Left lung (tissue), 10 donors: ENCODE measurements around the gene LINC00237. TPM values are rescaled to one million over a fixed set of nuclear protein-coding genes. Genes with fewer than 3 reads are reported as not detected.

ENCODE experiments used
- ATAC-seq: fragments of 200-7000 bp; cut with Tn5 transposase; one replicate; pipeline ENCODE4 v1.9.1; 2020; ENCODE audit warnings: moderate library complexity
- DNase-seq, 4 donors: peaks; one replicate each; pipeline ENCODE4 v3.0.0-alpha.2; 2013 to 2020
- H3K27ac ChIP-seq, 2 donors: fragments of 200-600 bp; sonication (generic) in 1 of 2; one replicate each; pipeline versions ENCODE4 v1.5.0 to v1.8.0; 2020 to 2021
- H3K27me3 ChIP-seq, 2 donors: fragments of 200-600 bp; sonication (generic) in 1 of 2; one replicate each; pipeline versions ENCODE4 v1.5.0 to v1.8.0; 2020 to 2021
- H3K36me3 ChIP-seq, 2 donors: fragments of 200-600 bp; sonication (generic) in 1 of 2; one replicate each; pipeline versions ENCODE4 v1.5.0 to v1.8.0; 2020 to 2021
- H3K4me1 ChIP-seq, 2 donors: fragments of 200-600 bp; one replicate each; pipeline ENCODE4 v1.8.0; 2021
- H3K4me3 ChIP-seq, 2 donors: fragments of 200-600 bp; sonication (generic) in 1 of 2; one replicate each; pipeline versions ENCODE4 v1.5.0 to v1.8.0; 2020 to 2021; ENCODE audit warnings: mild to moderate bottlenecking in 1 of 2
- H3K9me3 ChIP-seq, 2 donors: fragments of 200-600 bp; sonication (generic) in 1 of 2; one replicate each; pipeline versions ENCODE4 v1.5.0 to v1.8.0; 2020 to 2021
- intact Hi-C, 2 donors: fragments of 100-400 bp; cut with DNase I; formaldehyde crosslinking; loops; one replicate each; pipeline versions ENCODE4 v1.11.2 to v1.14.2; 2022
- polyA plus RNA-seq, 6 donors: library from polyadenylated mRNA; unstranded; fragments of 120-200 nt; gene quantifications; one replicate each; pipeline ENCODE4 v1.2.1, GENCODE V29; 2013; ENCODE audit not compliant: insufficient read length in 6 of 6
- total RNA-seq, 2 donors: library from RNA; stranded (reverse); fragmentation: NEBNext Ultra II Directional; extraction: Animal tissue kit (Norgen Biotek cat#: 25700); gene quantifications; one replicate each; pipeline ENCODE4 v1.2.1, GENCODE V29; 2021
- TF ChIP-seq, protein P1 (sequence below), 2 donors: fragments of 200-600 bp; sonication (generic) in 1 of 2; IDR thresholded peaks; one replicate each; pipeline versions ENCODE4 v1.5.0 to v1.8.0; 2021; ENCODE audit warnings: antibody characterized with exemption in 2 of 2
- donor health status: DM: no; HTN: yes; CAD: no.
- donor health status: DM: no; HTN: no; CAD: no.

LINC00237 gene
- total and polyA plus RNA-seq, 8 donors = not detected

DNA sequence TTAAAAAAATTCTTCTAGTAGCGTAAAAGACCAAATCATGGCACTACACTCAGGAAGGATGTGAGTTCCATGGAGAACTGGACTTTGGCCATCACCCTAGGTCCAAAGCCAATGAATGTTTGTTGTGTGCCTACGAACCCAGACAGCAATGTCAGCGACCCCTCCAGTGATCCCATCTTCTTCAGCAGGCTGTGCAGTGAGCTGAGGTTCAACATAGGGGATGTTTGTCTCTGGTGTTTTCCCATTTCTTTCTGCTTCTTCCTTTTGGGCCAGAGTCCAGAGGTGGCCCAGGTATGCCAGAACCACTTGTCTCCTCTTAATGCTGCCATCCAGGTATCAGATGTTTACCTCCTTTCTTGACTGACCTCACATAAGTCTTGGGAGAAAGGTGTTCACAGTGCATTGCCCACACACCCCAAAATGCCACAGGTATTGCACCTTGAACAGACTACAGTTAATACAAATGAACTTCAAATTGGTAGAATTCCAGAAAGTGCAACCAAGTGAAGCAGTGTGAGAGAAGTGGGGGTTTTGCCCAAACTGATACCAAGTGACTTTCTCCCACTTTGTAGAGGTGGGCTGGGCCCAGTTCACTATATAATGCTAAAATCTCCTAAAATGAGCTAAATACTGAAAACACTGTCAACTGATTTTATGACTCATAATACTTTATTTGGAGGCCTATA, 33.9 kb upstream of the LINC00237 start:
- no peak overlapping the region for H3K4me3 ChIP-seq
- H3K36me3 ChIP-seq = peaks cover 0 to 15% of the 10 kb centered on the region in 2 donors
- ATAC-seq = no peak
- intact Hi-C loops = no loop called here
- no peak for DNase-seq
- H3K4me1 ChIP-seq = no peaks in the 10 kb centered on the region
- no peaks in the 10 kb centered on the region for H3K27me3 ChIP-seq
- no peak overlapping the region for H3K27ac ChIP-seq
- H3K9me3 ChIP-seq = no peaks in the 10 kb centered on the region
- TF ChIP-seq, protein P1, sequence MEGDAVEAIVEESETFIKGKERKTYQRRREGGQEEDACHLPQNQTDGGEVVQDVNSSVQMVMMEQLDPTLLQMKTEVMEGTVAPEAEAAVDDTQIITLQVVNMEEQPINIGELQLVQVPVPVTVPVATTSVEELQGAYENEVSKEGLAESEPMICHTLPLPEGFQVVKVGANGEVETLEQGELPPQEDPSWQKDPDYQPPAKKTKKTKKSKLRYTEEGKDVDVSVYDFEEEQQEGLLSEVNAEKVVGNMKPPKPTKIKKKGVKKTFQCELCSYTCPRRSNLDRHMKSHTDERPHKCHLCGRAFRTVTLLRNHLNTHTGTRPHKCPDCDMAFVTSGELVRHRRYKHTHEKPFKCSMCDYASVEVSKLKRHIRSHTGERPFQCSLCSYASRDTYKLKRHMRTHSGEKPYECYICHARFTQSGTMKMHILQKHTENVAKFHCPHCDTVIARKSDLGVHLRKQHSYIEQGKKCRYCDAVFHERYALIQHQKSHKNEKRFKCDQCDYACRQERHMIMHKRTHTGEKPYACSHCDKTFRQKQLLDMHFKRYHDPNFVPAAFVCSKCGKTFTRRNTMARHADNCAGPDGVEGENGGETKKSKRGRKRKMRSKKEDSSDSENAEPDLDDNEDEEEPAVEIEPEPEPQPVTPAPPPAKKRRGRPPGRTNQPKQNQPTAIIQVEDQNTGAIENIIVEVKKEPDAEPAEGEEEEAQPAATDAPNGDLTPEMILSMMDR (IDR thresholded peaks at IDR 0.05) = no peak

DNA sequence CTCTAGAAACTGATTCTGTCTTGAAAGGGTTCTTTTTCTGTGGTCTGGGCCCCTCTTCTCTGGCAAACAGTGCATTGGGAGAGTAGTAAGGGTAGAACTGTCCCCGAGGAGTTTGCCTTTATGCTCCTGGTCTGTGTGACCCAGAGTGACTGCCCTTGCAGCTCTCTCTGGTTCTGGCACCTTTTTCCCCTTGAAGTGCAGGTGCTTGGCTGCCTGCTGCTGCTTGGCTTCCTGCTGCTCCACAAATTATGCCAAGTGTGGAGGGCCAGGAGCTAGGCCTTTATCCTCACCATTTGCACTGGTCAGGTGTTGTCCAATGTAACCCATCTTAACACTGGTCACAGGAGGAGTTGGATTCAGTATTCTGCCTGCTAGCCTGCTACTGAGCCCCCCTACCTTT, 30.9 kb upstream of the LINC00237 start:
- Histone ChIP-seq H3K27me3 (no peaks in the 10 kb centered on the region), H3K4me1 (no peaks in the 10 kb centered on the region), H3K36me3 (peaks cover 0 to 21% of the 10 kb centered on the region in 2 donors), H3K9me3 (no peaks in the 10 kb centered on the region), H3K4me3 (no peak overlapping the region), H3K27ac (no peak overlapping the region)
- intact Hi-C loops = no loop called here
- no peak for DNase-seq
- no peak for ATAC-seq
- TF ChIP-seq, protein P1 (IDR thresholded peaks at IDR 0.05) = no peak

DNA sequence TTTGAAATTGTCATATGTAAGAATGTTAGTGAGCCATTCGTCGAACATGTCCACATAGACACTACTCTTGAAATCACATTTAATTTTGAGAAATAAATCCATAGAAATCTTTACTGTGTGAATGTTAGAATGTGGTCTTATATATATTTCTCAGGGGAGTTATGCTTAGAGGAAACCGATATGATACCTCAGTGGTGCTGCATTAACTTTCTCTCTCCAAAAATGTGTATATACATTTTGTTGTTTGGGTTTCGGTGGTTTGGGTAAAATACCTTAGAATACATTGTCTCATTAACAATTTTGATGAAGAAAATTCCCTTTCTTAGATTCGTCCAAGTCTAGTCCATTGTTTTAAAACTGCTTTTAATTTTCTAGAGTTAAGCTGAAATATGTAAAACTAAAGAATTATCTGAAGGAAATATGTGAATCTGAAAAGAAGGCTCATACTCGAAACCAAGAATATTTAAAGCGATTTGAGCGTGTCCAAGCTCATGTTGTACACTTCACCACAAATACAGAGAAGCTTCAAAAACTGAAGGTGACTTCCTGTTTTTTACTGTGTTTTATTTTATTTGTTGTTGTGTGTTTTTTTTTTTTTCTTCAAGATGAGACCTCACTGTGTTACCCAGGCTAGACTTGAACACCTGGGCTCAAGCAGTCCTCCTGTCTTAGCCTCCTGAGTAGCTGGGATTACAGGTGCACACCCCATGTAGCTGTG, 30.0 kb upstream of the LINC00237 start:
- no peaks in the 10 kb centered on the region for H3K27me3 ChIP-seq
- no peak for DNase-seq
- no peaks in the 10 kb centered on the region for H3K9me3 ChIP-seq
- no peak for ATAC-seq
- no peak overlapping the region for H3K4me3 ChIP-seq
- H3K27ac ChIP-seq = no peak overlapping the region
- intact Hi-C loops = no loop called here
- TF ChIP-seq, protein P1 (IDR thresholded peaks at IDR 0.05) = no peak
- H3K4me1 ChIP-seq = no peaks in the 10 kb centered on the region
- peaks cover 0 to 22% of the 10 kb centered on the region in 2 donors for H3K36me3 ChIP-seq

DNA sequence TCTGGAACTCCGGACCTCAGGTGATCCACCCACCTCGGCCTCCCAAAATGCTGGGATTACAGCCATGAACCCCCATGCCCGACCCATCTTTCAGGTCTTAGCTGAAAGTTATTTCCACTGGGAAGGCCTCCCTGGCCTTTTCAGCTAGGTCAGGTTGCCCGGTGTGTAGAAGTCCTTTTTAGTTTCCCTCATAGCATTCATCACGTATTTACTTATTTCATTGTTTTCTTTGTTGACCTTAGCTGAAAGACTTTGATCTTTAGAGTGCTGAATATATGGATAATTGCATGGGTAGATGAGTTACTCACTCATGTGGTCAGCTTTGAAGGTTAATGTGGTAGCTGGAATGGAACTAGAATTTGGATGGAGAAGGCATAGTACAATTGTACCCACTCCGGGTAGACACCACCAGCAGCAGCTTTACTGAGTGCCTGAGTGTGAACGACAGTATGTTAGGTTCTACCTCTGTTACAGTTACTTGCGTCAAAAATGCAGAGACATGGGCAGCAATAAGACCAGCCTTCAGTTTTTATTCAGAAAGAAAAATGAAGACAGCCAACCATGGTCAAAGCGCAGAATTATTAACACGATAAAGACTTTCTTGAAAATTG, 28.8 kb upstream of the LINC00237 start:
- no peaks in the 10 kb centered on the region for H3K27me3 ChIP-seq
- ATAC-seq = no peak
- intact Hi-C loops = no loop called here
- no peaks in the 10 kb centered on the region for H3K9me3 ChIP-seq
- no peak overlapping the region for H3K27ac ChIP-seq
- TF ChIP-seq, protein P1 (IDR thresholded peaks at IDR 0.05) = no peak
- no peak for DNase-seq
- H3K36me3 ChIP-seq = peaks cover 0 to 22% of the 10 kb centered on the region in 2 donors
- H3K4me1 ChIP-seq = no peaks in the 10 kb centered on the region
- no peak overlapping the region for H3K4me3 ChIP-seq
